A549 (cell line): ENCODE measurements around the gene ERO1B.
A peak's percentile ranks its signal among the peaks of the same experiment; 100 is the strongest.

Experiments used
- CTCF ChIP-seq: fragments of >200 bp; sonication (Bioruptor Twin); formaldehyde crosslinking; IDR thresholded peaks from 3 replicates; pipeline ENCODE4 v1.5.1; 2016
- EP300 ChIP-seq, 2 experiments: fragments of >200 bp; sonication (Bioruptor Twin); formaldehyde crosslinking; IDR thresholded peaks; 2 replicates in 1 of 2; 3 replicates in 1 of 2; pipeline ENCODE4 v1.6.1; 2016 to 2017
- FOSL2 ChIP-seq, 2 experiments: fragments of 450-650 bp in 1 of 2; fragments of >200 bp in 1 of 2; sonication (Bioruptor Twin) in 1 of 2; formaldehyde crosslinking; IDR thresholded peaks; 2 replicates each; pipeline versions ENCODE4 v1.5.0 to v1.6.1; 2016 to 2020; ENCODE audit warnings: mild to moderate bottlenecking in 1 of 2, moderate library complexity in 1 of 2
- POLR2A ChIP-seq: IDR thresholded peaks from 2 replicates; pipeline ENCODE4 v1.6.1; 2012; ENCODE audit warnings: mild to moderate bottlenecking, low read length
- RNF2 ChIP-seq: fragments of 200-600 bp; sonication (generic); IDR thresholded peaks from 2 replicates; pipeline ENCODE4 v1.6.1; 2016; ENCODE audit warnings: low read depth, mild to moderate bottlenecking, antibody characterized with exemption, moderate library complexity, borderline replicate concordance
- SMC3 ChIP-seq: fragments of >200 bp; sonication (Bioruptor Twin); formaldehyde crosslinking; IDR thresholded peaks from 3 replicates; pipeline ENCODE4 v1.6.1; 2018; ENCODE audit warnings: inconsistent platforms

DNA sequence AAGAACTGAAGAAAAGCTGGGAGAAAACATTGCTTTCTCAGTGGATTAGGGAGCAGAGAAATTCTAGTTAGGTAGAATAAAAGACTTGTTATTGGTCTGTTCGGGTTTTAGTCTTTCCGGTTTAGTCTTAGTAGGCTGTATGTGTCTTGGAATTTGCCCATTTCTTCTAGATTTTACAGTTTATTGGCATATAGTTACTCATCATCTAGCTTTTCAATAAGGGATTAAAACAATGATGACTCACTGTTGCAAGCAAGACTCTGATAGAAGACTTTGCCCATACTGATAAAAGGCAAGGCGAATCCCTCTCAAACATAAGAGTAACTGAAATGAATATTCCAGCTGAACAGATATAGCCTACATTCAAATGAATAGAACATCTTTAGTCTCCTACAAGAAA lies 77.1 kb downstream of the ERO1B start:
- TF ChIP-seq CTCF (no peak), SMC3 (no peak), FOSL2 (IDR thresholded peaks at IDR 0.05) (no peak), FOSL2 (CRISPR knock-in tag; IDR thresholded peaks at IDR 0.05) (peak; percentile 61; the same call in 1 of the 2 replicates), POLR2A (no peak), EP300 (IDR thresholded peaks at IDR 0.05) (no peak), RNF2 (no peak)
